ENCODE measurements around the gene ATP10D.

Gene ATP10D

GRCh38 chr4:47572981-47573380, 87.9 kb downstream of the ATP10D start:
- in situ Hi-C loops (cut with MboI; ENCODE audit: low sequenced_read_pairs) = no loop called here

GRCh38 chr4:47577779-47578553, 92.9 kb downstream of the ATP10D start:
- in situ Hi-C loops (cut with MboI; ENCODE audit: low sequenced_read_pairs) = no loop called here

GRCh38 chr4:47579235-47579634, 94.2 kb downstream of the ATP10D start:
- in situ Hi-C loops (cut with MboI; ENCODE audit: low sequenced_read_pairs) = no loop called here

GRCh38 chr4:47590325-47590724, 105.2 kb downstream of the ATP10D start:
- in situ Hi-C loops (cut with MboI; ENCODE audit: low sequenced_read_pairs) = no loop called here

- in situ Hi-C loops (cut with MboI; ENCODE audit: low sequenced_read_pairs) = no loop called here
These were observed 112.6 kb downstream of the ATP10D start for GRCh38 chr4:47597696-47598095.

GRCh38 chr4:47598320-47598719, 113.2 kb downstream of the ATP10D start:
- in situ Hi-C loops (cut with MboI; ENCODE audit: low sequenced_read_pairs) = no loop called here

- in situ Hi-C loops (cut with MboI; ENCODE audit: low sequenced_read_pairs) = no loop called here
These were observed 113.8 kb downstream of the ATP10D start for GRCh38 chr4:47598896-47599295.

- in situ Hi-C loops (cut with MboI; ENCODE audit: low sequenced_read_pairs) = no loop called here
These were observed 121.4 kb downstream of the ATP10D start for GRCh38 chr4:47606482-47606881.

- in situ Hi-C loops (cut with MboI; ENCODE audit: low sequenced_read_pairs) = no loop called here
These were observed 127.3 kb downstream of the ATP10D start for GRCh38 chr4:47612116-47613023.

- in situ Hi-C loops (cut with MboI; ENCODE audit: low sequenced_read_pairs) = no loop called here
These were observed 130.3 kb downstream of the ATP10D start for GRCh38 chr4:47615385-47615784.

- in situ Hi-C loops (cut with MboI; ENCODE audit: low sequenced_read_pairs) = no loop called here
These were observed 132.5 kb downstream of the ATP10D start for GRCh38 chr4:47617607-47618006.

- in situ Hi-C loops (cut with MboI; ENCODE audit: low sequenced_read_pairs) = no loop called here
These were observed 134.6 kb downstream of the ATP10D start for GRCh38 chr4:47619691-47620090.

- in situ Hi-C loops (cut with MboI; ENCODE audit: low sequenced_read_pairs) = no loop called here
These were observed 136.1 kb downstream of the ATP10D start for GRCh38 chr4:47621181-47621580.

- in situ Hi-C loops (cut with MboI; ENCODE audit: low sequenced_read_pairs) = no loop called here
These were observed 139.0 kb downstream of the ATP10D start for GRCh38 chr4:47624031-47624441.

- in situ Hi-C loops (cut with MboI; ENCODE audit: low sequenced_read_pairs) = no loop called here
These were observed 146.1 kb downstream of the ATP10D start for GRCh38 chr4:47631161-47631560.

GRCh38 chr4:47639531-47639930, 154.5 kb downstream of the ATP10D start:
- in situ Hi-C loops (cut with MboI; ENCODE audit: low sequenced_read_pairs) = no loop called here

GRCh38 chr4:47640911-47641310, 155.8 kb downstream of the ATP10D start:
- in situ Hi-C loops (cut with MboI; ENCODE audit: low sequenced_read_pairs) = no loop called here

- in situ Hi-C loops (cut with MboI; ENCODE audit: low sequenced_read_pairs) = no loop called here
These were observed 156.7 kb downstream of the ATP10D start for GRCh38 chr4:47641755-47642154.

GRCh38 chr4:47642191-47642830, 157.2 kb downstream of the ATP10D start:
- in situ Hi-C loops (cut with MboI; ENCODE audit: low sequenced_read_pairs) = no loop called here

All from hTERT RPE-1 (cell line).